NCI-H2171 treated with DMSO at 0.1 percent for 48 hours (cell line): ENCODE results near the gene PSAPL1.

Experiments used
- DNase-seq: peaks from one replicate; lab custom pipeline; 2025; lab: John Stamatoyannopoulos, UW

The PSAPL1 gene

DNA sequence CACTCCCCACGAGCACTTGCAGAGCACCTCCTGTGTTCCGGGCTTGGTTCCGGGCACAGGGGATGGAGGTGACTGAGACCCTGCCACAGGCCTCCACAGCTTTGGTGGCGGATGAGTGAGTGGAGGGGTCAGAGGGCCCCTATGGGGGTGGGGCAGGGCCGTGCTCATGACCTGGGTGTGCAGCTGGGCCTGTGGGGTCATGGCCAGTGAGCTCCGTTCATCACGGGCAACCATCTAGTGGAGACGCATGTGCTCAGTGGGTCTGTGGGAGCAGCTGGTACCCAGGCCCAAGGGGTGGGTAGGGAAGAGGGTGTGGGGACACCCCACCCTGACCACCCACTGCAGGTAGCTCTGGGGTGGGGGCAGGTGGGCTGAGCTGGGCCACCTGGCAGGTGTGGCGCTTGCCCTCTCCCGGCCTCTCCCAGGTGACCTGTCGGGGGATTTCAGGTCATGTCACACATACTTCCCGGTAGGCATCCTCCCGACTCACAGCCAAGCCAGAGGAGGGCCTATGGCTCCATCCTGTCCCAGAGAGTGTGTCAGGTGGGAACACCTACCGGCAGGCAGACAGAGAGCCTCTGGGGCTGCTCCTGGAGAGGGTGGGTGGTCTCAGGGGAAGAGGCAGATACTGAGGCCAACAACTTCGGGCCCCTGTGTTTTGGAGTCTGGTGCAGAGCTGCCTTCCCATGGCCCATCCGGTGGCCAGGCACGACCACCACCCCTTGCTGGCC, 3.6 kb downstream of the PSAPL1 start:
- no peak for DNase-seq

DNA sequence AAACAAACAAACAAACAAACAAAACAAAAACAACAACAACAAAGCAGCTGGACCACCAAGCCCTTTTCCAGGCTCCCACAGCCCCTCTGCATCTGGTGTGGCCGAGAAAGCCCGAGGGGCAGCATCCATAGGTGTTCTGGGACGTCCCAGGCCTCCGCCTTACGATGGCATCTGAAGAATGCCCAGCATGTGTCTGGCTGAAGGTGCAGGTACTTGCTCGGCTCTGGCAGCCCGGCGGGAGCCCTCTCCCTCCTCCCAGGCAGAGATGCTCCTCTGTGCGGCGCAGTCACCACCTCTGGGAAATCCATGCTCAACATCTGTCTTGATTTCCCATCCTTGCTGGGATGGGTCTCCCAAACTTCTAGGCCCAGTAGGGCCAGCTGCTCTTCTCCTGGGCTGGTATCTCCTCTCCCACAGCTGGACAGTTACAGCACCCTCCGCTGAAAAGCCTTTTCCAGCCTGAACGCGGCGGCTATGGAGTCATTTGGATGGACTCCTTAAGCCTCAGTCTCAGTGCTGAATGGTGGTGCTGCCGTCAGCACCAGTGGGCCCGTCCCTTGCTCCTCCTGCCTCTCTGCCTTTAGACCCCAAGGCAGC, 4.3 kb downstream of the PSAPL1 start:
- DNase-seq: no peak

DNA sequence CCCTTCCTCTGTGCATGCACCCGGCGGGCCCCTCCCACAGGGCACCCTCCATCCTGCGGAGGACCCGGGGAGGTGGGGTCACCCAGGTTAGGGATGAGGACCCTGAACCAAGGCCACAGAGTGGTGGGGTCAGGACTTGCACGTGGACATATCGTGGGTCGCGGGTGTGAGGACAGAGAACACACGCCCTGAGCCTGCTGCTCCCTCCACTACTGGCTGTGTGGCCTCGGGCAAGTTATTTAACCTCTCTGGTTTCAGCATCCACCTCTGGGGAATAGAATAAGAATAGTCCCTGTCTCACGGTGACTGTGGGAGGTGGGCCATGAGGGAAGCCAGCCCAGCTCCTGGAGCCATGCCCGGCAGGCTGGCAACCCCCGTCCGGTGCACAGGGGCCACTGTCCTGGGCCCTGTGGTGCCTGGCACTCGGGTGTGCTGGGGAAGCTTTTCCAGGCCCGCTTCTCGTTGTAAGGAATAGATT, 5.1 kb downstream of the PSAPL1 start:
- no peak for DNase-seq

DNA sequence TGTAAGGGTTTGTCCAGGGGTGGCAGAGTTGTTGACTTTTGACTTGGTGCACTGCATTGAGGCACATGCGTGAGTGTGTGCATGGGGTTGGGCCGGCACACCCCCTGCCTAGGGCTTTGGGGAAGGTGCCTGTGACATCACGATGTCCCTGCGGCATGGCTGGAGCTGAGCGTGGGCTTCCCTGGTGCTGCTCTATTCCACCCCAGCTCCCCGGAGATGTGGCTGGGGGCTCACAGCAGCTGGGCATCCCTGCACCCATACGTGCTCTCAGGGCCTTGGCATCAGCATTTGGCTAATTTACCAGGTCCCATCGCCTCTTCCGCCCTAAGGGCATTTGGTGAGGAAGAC, 5.7 kb downstream of the PSAPL1 start:
- DNase-seq: no peak

DNA sequence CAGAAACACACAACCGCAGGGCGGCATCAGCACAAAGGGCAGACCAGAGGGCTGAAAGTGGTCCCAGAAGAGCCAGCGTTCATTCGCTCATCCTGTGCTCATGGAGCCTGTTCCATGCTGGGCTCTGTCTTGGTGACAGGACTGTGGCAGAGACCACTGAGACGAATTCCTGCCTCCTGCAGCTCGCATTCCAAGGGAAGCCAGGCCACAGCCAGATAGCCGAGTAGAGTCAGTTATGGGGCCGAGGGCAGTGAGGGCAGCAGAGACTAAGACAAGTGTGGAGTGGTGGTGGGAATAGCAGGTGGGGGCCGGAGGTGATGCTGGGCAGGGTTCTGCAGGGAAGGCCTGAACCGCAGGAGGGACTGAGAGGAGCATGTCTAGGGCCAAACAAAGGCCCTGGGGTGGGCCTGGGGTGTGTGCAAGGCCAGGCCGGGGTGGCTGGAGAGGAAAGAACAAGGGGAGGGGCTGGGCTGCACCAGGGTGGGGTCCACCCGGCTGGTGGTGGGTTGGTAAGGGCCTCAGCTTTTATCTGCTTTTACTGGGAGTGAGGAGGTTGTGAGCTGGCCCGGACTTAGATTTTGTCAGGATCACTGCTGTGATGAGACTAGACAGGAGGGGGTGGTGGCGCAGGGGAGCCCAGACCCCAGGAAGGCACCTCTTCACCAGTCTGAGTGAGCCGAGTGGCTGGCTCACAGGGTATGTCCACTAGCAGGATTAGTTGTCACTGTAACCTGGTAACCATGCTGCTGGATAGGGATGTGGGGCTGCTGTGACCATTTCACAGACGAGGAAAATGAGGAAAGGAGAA, 6.3 kb downstream of the PSAPL1 start:
- no peak for DNase-seq

DNA sequence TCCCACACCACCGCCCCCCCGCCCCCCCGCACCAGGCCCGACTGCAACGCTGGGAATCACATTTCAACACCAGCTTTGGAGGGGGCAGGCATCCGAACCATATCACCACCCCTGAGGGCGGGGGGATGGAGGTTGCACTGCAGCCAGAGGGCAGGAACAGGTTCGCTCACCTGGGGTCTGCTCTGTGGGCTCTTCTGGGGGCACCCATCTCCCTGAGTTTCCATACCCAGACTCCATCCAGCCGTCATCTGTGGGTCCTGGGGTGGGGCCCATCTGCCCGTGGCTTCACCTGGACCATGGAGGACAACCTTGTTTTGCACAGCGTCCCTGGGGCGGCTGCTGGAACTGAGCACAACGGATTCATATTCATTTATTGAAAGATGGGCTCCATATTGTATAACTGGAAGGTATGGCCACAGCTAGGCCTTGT, 6.9 kb downstream of the PSAPL1 start:
- DNase-seq: no peak

DNA sequence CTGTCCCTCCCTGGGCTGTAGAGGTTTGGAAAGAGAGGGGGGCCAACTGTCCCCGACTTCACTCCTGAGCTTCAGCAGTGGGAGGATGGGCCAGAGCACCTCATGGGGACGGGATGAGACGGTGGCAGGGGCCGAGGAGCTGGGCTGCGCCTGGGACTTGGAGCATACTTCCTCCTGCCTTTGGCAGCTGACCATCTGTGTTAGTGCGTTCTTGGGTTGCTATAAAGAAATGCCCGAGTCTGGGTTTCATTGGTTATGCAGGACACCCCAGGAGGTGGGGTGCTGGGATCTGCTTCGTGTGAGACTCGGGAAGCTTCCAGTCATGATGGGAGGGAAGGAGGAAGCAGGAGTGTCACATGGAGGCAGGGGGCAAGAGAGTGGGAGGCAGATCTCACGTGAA, 7.4 kb downstream of the PSAPL1 start:
- no peak for DNase-seq

DNA sequence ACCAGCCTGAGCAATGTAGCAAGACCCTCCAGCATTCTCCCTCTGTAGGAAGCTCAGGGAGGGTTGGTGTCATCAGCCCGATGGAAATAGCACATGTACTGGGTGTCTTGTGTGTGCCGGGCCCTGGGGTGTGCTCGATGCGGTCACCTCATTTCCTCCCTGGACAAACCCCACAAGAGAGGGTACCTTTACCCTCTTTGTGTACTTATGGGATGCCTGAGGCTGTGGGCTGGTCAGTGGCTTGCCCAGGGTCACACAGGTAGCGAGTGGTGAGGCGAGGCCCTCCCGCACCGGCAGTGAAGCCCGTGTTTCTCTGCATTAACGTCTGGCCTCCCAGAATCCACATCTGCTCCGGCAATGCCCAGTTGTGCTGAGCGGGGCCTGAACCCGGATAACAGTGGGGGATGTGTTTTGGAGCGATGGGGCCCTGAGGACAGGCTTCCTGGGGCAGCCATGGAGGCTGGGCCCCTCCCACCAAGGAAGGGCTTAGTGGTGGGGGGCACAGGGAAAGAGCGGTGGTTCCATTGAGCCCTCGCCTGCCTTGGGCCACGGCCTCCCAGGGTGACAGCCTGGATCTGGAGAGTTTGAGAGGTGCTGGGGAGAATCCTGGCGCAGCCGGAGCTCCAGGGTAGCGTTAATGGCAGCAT, 8.1 kb downstream of the PSAPL1 start:
- DNase-seq: no peak

DNA sequence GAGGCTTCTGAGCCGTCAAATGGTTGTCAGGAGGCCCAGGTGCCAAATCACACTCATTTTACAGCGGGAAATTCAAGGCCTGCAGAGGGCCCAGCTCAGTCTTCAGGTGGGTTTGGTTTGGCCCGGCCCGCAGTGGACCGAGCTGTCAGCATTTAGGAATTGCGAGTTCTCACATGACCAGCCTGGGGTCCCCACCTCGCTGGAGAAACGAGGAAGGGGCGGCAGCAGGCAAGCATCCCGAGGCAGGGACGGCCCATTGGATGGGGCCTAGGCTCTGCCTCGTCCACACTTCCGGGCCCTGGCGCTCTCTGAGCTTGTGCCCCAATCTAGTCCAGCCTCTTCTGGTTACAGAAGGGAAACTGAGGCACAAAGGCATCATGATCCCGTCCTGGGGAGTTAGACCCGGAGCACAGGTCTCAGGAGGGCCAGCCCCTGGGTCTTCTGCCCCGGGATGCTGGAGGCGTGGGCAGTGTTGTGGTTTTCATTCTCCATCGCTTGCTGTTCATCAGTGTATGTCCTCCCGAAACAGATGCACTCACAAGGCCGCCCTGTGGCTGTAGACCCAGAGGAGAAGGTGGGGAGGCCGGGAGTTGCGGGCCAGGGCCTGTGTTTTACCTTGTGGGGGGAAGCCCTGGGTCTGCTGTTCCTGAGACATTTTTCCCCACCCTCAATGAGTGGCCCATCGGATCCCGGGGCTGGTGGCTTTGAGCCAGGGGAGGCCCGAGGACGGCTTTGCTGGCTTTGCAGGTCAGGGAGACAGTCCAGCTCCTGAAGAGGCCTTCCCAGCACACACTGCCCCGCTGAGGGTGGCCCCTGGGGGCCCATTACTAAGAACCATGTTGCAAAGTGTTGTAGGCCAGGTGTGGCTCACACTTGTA, 8.9 kb downstream of the PSAPL1 start:
- DNase-seq: no peak

DNA sequence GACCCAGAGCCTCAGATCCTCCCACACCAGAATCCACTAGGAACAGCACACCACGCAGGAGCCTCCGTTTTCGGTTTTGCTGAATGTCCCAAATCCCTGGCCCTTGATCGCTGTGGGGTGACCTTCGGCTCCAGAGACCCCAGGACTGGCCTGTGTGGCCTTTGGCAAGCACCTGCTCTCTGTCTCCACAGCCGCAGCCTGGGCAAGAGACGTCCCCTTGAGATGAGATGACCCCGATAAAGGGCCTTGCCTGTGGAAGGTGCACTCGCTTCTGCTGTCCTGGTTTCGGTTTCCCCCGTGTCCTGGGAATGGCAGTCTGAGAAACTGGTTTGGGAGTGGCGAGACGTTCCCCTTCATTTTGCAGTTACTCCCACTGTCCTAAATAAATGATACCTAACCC, 9.6 kb downstream of the PSAPL1 start:
- DNase-seq: no peak

DNA sequence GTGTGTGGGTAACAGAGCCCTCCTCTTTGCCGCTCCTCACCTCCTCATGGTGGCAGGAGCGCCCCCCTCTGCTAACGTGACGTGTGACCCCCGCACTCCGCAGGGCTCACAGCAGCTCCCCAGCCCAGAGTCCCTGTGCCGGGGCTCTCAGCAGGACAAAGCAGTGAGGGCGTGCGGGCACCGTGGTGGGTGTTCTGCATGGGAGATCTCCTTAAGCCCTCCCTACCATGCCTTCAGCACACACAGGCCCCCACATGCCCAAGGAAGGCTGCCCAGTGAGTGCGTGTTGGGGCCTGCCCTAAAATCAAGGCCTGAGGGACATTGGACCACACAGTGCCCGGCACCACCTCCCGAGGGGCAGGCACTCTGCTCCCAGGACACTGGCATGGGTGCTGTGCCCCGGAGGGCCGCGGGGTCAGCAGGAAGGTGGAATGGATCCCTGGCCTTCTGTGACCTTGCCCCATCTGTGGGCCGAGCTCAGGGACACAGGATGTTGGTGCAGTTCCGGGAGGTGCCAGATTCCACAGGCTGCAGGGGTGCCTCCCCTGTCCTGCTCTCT, 10.1 kb downstream of the PSAPL1 start:
- DNase-seq: no peak

DNA sequence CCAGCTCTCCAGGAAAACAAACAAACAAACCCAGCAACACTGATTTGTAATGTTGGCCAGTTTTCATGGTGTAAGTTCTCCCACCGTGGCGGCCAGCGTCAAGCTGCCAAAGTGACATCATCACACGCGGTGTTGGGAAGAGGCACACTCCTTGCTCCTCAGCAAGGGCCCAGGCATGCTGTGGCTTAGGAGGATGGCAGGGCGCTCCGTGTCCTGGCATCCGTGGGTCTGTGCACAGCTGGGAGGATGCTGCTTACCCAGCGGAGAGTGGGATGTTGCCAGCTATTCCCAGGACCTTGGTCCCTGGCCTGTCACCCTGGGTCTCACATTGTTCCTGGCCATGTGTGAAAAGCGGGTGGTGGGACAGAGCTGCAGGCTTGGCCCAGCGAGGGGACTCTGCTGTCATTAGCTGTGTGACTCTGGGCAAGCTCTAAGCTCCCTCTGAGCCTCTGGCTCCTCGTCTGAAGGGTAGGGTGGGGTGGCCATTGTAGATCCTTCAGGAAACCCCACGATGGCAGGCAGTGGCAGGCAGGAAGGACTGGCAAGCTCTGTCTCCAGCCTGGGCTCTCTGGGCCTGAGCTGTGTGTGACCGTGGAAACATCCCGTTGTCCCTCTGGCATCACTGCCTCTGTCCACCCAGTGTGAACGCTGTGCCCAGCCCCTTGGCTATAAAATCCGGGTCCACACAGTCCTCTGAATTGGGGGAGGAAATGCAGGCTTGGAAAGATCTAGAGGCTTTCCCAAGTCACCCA, 10.8 kb downstream of the PSAPL1 start:
- DNase-seq: no peak

DNA sequence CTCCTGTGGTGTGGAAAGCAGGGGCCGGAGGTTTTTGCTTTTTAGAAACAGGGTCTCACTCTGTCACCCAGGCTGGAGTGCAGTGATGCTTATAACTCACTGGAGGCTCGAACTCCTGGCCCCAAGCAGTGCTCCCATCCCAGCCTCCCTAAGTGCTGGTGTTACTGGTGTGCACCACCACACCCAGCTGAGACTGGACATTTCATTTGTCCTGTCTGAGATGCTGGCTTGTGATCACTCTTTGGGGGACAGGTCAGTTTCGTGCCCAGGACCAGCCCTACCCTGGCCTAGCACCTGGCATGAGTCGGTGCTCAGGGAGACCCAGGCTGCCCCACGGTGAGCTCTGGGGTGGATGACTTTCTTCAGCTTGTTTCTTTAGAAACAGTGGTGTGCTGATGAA, 11.3 kb downstream of the PSAPL1 start:
- no peak for DNase-seq

DNA sequence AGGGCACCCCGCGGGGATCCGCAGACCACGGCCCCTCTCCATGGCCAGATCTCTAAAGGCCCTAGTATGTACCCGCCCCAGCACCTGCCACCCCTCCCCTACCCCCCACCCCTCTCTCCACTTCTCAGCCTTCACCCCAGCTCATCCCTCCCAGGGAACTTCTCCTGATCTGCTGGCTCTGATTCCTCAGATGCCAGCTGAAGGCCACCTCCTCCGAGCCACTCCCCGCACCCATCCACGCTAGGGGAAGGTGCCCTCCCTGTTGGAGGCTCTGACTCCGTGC, 11.9 kb downstream of the PSAPL1 start:
- DNase-seq: no peak

DNA sequence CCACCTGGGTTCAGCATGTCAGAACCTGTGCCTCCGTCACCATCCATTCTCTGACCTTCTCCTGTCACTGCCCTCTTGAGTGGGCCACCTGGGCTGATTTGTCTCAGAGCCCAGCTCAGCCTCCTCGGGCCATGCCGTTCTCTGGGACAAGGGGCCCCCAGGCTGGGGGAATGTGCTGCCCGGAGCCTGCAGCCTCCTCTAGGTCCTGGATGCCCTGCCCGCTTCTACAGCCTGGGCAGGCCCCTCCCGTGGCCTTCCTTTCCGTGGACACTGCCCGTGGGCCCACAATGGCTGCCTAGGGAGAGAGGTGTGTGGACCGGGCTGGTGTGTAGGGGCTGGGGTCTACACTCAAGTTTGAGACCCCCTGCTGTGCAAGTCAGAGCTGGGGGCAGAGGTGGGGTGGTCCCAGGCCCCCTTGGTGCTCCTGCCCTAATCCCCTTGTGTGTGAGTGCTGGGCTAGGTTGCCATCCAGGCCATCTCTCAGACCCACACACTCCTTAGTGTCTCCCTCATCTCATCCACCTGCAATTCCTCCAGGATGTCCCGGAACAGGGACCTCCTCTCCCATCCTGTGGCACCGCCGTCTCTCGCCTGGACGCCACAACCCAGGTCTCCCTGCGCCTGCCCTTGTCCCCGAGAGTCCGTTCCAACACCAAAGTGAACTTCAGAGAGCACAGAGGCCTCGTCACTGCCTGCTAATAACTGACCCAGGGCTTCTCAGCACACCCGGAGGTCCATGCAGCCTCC, 12.4 kb downstream of the PSAPL1 start:
- no peak for DNase-seq

DNA sequence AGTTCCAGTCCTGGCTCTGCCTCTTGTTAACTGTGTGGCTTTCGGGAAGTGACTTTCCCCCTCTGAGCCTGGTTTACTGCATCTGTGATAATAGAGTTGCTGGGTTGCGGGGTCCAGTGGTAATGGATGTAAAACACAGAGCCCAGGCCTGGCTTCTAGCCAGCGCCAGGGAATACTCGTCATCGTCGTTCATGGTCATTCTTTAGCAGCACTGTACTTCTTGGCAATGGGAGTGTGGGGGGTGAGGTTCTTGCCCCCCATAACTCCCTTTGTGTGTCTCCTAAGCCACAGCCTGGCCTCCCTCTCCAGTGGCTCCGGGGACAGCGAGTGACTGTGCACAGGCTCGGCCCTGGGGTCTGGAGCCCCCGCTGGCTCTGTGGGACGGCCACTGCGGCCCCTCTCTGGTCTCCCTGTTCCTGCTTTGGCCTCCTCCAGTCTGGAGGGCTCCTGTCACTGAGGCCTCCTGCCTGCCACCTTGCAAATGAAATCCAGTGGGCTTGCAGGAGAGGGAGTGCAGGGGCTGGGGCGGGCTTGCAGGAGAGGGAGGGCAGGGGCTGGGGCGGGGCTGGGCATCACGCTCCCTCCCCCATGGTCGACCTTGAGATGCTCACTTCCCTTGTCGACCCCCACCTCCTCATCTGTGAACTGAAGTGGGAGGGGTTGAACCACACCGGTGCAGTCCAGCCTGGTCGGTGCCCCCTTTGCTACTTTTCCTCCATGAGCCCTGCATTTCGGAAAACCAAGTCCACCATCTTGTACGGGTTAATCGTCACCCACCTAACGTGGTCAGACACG, 13.2 kb downstream of the PSAPL1 start:
- no peak for DNase-seq

DNA sequence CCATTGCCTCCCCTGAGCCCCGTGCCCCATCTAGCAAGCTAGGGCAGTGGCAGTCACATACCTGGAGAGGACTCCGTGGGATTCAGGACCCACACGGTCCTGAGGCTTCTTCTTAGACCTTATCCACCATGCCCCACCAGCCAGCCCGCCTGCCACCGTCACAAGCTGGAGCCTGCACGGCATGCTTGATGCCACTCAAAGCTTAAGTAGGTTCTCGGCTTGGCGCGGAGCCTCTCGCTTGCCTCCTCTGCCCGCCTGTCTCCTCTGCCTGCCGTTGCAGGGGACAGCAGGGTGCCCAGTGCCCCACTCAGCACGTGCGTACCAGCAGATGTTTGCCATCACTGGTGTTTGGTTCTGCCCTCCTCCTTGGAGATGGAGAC, 14.1 kb downstream of the PSAPL1 start:
- no peak for DNase-seq

DNA sequence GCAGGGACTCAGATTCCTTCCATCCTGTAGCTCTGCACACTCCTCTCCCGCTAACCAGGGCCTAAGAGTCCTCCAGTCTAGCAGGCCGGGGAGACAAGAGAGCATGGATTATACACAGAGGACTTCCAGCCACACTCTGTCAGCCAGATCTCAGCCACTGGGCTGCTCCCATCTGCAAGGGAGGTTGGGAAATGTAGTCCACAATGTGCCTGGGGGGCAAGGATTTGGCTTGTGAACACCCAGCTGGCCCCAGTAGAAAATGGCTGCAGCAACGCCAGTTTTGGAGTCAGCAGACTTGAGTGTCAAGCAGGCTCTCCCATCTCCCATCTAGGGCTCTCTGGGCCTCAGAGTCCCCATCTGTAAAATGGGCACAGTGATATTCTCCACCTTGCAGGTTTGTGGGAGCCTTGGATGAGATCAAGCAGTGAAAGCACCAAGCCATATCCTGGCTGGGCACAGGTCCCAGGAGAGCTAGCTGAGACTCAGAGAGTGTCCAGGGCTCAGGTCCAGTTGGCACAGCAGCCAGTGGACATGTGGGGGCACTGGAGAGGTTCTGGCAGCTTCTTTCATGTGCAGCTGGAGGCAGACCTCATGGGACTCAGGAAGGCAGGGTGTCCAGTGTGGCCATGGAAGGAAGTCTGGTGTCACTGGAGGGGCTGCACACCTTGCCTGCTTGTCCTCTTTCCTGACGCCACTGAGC, 14.6 kb downstream of the PSAPL1 start:
- no peak for DNase-seq
